Rectal smooth muscle tissue (tissue), 1 donor: ENCODE results near the gene CACNA1B.

Experiments used
- H3K27ac ChIP-seq: one replicate; pipeline ENCODE4 v1.7.0; 2013; ENCODE audit warnings: low read depth, low read length, inconsistent platforms
- H3K27me3 ChIP-seq: one replicate; pipeline ENCODE4 v1.7.0; 2013; ENCODE audit warnings: low read length; ENCODE audit not compliant: control insufficient read depth, insufficient read depth
- H3K36me3 ChIP-seq: one replicate; pipeline ENCODE4 v1.7.0; 2013; ENCODE audit warnings: low read length; ENCODE audit not compliant: control insufficient read depth, insufficient read depth
- H3K4me1 ChIP-seq: one replicate; pipeline ENCODE4 v1.7.0; 2013; ENCODE audit warnings: low read length; ENCODE audit not compliant: control insufficient read depth, insufficient read depth
- H3K4me3 ChIP-seq: one replicate; pipeline ENCODE4 v1.7.0; 2013; ENCODE audit warnings: low read length
- H3K9ac ChIP-seq: one replicate; pipeline ENCODE4 v1.7.0; 2013; ENCODE audit warnings: low read length

Gene CACNA1B

DNA sequence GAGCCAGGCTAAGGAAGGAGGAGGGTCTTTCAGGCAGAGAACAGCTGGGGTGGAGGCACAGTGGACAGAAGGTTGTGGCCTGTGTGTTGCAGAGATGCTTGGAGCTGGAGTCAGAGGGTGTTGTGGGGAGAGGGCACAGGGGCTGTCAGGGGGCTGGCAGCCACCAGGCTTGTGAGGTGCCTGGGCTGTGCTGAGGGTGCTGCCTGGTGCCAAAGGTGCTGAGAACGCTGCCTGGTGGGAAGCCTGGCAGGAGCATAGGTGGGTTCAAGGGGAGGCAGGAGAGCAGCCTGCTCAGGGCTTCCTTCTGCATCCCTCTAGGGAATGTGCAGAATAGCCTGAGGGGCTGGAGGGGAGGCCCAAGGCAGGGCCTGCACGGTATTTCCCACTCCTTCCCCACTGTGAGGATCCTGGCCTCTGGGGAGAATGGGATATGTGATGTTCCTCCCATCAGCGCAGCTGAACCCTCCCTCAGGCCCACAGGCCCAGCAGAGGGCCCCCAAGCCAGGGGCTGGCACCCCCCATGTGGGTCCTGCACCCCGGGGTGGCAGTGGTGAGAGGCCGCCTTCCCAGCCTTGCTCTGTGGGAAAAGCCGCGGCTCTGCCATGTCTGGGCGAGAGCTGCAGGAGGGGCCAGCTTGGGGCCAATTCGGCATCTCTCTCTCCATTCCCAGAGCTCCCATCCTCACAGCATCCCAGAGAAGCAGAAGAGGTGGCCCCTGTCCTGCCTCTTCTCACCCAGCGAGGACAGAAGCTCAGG is 76.3 kb downstream of the CACNA1B start:
- Histone ChIP-seq H3K27ac (no peak overlapping the region), H3K4me3 (no peak overlapping the region), H3K9ac (no peak overlapping the region), H3K27me3 (no peaks in the 10 kb centered on the region), H3K4me1 (no peaks in the 10 kb centered on the region), H3K36me3 (no peaks in the 10 kb centered on the region)

DNA sequence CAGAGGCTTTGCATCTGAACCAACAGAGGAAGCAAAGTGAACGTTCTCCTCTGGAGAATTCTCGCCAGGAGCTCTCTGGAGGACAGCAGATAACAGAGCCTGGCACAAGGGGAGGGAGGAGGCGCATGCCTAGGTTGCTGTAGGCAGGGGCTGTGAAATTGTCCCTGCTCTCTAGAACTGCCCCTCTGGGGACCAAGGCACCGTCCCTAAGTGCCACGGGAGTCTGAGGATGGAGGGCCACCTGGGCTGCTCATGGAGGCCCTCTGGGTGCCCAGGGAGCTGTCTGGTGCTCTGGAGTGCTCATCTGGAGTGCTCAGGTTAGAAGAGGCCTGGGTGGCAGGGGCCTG is 77.6 kb downstream of the CACNA1B start:
- Histone ChIP-seq H3K4me1 (no peaks in the 10 kb centered on the region), H3K27ac (no peak overlapping the region), H3K36me3 (no peaks in the 10 kb centered on the region), H3K4me3 (no peak overlapping the region), H3K27me3 (no peaks in the 10 kb centered on the region), H3K9ac (no peak overlapping the region)

DNA sequence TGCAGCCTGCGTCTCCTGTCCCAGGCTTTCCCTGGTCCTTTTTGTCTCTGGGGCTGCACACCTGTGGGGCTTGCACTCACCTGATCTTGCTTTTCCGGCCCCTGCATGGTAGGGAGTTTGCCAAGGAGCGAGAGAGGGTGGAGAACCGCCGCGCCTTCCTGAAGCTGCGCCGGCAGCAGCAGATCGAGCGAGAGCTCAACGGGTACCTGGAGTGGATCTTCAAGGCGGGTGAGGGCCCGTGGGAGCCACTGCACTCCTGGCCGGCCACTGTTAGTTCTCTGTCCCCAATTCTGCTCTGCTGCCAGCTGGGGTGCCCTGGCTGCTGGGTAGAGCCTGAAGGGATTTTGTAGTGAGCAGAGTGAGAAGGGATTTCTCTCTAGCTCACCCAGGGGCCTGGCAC is 78.0 kb downstream of the CACNA1B start:
- Histone ChIP-seq H3K27me3 (no peaks in the 10 kb centered on the region), H3K9ac (no peak overlapping the region), H3K27ac (no peak overlapping the region), H3K4me3 (no peak overlapping the region), H3K4me1 (no peaks in the 10 kb centered on the region), H3K36me3 (no peaks in the 10 kb centered on the region)

DNA sequence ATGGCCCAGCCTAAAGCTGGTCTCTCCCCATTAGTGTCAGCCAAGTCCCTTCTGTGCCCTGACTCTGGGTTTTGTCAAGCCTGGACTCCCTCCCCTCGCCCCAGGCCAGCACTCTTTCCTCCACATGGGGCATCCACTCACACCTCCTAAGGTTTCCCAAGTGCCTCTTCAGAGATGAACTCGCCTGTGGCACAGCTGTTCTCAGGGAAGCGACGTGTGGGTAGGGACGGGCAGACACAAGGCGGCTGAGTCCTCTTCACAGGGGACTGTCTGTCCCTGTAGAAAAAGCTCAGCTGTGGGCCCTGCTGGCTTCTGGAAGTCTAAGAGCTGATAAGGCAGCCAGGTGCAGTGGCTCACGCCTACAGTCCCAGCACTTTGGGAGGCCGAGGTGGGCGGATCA is 78.5 kb downstream of the CACNA1B start:
- Histone ChIP-seq H3K4me3 (no peak overlapping the region), H3K27me3 (no peaks in the 10 kb centered on the region), H3K36me3 (no peaks in the 10 kb centered on the region), H3K9ac (no peak overlapping the region), H3K4me1 (no peaks in the 10 kb centered on the region), H3K27ac (no peak overlapping the region)

DNA sequence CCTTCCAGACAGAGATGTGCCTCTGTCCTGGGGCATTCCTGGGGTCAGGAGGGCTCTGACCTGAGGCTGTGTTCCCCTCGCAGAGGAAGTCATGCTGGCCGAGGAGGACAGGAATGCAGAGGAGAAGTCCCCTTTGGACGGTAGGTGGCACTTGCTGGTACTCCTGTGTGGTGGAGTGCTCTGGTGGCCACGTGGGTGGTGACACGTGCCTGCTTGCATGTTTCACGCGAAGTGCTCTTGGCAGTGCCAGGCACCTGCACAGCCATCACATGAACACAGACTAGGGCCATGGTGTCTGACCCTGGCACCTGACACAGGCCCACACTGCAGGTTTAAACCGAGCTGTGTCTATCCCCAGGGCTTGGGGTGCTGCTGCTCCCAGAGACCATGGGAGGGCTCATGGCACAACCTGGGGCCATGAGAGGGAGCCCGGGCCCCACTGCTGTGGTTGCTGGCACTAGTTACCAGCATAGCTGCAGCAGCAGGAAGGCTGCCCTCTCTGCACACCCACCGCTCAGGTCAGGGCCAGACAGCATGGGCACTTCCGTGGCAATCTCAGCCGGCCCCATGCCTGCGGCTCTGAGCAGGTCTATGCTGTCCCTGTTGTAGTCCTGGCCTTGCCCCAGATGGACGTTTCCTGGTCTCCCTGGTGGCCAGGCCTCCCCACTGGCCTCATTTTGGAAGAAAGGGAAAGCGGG is 79.3 kb downstream of the CACNA1B start:
- Histone ChIP-seq H3K27ac (no peak overlapping the region), H3K9ac (no peak overlapping the region), H3K4me3 (no peak overlapping the region), H3K4me1 (no peaks in the 10 kb centered on the region), H3K36me3 (no peaks in the 10 kb centered on the region), H3K27me3 (no peaks in the 10 kb centered on the region)

DNA sequence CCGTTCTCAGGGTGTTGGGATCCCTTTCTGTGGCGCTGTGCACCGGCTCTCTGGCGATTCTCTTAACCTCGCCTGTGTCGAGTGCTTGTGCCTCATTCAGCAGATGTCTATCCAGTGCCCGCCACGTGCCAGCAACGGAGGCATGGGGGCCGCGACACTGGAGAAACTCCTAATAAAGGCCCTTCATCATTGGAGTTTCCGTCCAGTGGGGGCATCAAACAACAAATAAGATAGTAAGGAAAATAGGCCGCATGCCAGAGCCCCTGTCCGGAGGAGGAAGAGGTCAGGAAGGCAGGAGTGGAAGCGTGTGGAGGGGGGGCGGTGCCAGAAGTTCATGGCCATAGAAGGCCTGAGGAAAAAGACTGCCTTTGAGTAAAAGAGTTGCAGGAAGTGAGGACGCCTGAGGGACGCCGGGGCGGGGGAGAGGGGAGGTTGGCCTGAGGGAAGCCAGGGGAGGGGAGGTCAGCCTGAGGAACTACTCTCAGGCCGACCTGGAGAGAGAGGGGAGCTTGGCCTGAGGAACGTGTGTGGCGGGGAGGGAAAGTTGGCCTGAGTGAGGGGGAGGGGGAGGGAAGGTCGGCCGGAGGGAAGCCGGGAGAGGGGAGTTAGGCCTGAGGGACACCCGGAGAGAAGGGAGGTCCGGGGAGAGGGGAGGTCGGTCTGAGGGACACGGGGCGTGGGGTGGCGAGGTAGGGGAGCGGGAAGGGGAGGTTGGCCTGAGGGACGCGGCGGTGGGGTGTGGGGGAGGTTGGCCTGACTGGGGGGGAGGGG is 82.2 kb downstream of the CACNA1B start:
- no peak overlapping the region for H3K27ac ChIP-seq
- H3K4me3 ChIP-seq: no peak overlapping the region
- no peaks in the 10 kb centered on the region for H3K36me3 ChIP-seq
- no peaks in the 10 kb centered on the region for H3K27me3 ChIP-seq
- no peaks in the 10 kb centered on the region for H3K4me1 ChIP-seq
- H3K9ac ChIP-seq: no peak overlapping the region

DNA sequence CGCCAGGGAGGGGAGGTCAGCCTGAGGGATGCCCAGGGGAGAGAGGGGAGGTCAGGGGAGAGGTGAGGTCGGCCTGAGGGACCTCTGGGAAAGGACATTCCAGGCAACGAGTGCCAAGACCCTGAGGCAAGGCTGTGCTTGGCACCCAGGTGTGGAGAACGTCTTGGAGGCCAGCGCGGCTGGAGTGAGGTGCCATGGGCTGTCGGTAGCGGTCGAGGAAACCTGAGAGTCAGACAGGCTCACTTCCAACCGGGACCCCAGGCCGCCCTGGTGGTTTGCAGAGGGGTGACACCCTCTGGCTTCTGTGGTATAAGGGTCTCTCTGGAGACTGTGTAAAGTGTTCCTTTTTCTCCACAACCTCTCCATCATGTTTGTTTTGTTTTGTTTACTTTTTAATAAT is 82.9 kb downstream of the CACNA1B start:
- H3K36me3 ChIP-seq: no peaks in the 10 kb centered on the region
- no peak overlapping the region for H3K27ac ChIP-seq
- H3K9ac ChIP-seq: no peak overlapping the region
- no peak overlapping the region for H3K4me3 ChIP-seq
- no peaks in the 10 kb centered on the region for H3K27me3 ChIP-seq
- H3K4me1 ChIP-seq: no peaks in the 10 kb centered on the region

DNA sequence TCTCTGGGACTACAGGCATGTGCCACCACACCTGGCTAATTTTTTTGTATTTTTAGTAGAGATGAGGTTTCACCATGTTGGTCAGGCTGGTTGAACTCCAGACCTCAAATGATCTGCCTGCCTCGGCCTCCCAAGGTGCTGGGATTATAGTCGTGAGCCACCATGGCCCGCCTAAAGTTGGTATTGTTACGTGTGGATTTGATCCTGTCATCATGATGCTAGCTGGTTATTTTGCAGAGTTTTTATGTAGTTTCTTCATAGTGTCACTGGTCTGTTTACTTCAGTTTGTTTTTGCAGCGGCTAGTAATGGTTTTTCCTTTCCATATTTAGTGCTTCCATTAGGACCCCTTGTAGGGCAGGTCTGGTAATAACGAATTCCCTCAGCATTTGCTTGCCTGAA is 85.9 kb downstream of the CACNA1B start:
- Histone ChIP-seq H3K4me1 (no peaks in the 10 kb centered on the region), H3K36me3 (no peaks in the 10 kb centered on the region), H3K27ac (no peak overlapping the region), H3K9ac (no peak overlapping the region), H3K27me3 (no peaks in the 10 kb centered on the region), H3K4me3 (no peak overlapping the region)

DNA sequence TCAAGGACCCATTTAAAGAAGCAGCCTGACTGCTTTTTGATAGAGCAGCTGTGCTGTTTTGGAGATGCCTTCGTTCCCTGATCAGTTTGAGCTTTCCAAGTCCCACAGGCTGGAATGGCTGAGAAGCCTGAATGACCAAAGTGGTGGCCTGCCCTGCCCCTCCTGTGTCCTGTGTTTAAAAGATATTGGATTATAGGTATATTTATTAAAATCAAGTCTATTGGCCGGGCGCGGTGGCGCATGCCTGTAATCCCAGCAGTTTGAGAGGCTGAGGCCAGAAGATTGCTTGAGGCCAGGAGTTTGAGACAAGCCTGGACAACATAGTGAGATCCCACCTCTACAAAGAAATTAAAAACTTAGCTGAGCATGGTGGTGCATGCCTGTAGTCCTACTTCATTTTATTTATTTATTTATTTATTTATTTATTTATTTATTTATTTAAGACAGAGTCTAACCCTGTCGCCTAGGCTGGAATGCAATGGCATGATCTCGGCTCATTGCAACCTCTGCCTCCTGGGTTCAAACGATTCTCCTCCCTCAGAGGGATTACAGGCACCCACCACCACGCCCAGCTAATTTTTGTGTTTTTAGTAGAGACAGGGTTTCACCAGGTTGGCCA is 87.7 kb downstream of the CACNA1B start:
- Histone ChIP-seq H3K4me3 (no peak overlapping the region), H3K9ac (no peak overlapping the region), H3K27me3 (peaks cover 2% of the 10 kb centered on the region), H3K4me1 (no peaks in the 10 kb centered on the region), H3K27ac (no peak overlapping the region), H3K36me3 (no peaks in the 10 kb centered on the region)

DNA sequence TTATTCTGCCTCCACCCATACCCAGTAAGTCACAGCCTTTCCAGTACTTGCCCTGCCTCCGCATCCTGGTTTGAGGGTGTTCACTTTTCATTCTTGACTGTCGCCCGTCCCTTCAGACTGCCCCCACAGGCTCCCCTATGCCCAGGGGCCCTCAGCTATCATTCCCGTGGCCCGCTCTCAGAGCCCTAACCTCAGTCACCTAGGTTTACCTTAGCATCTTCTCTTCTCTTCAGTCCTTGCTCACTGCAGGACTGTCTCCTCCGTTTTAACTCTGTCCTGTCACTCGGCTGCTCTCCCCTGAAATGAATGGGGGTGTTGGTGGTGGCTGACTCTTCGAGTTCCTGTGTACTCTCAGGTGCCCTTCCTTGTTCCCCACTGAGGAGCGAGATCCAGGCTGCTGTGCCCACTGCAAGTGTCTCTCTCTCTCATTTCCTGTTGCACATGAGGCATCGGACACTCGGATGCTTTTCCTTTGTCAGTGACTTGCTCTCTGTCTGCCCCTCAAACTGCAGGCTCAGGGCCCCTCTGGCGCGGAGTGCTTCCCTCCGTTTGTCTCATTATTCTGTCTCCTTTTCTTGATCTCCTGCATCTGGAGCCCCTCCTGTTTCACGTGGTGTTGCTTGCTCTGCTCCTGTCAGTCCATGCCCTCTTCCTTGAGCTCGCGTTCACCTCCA is 89.8 kb downstream of the CACNA1B start:
- no peak overlapping the region for H3K4me3 ChIP-seq

DNA sequence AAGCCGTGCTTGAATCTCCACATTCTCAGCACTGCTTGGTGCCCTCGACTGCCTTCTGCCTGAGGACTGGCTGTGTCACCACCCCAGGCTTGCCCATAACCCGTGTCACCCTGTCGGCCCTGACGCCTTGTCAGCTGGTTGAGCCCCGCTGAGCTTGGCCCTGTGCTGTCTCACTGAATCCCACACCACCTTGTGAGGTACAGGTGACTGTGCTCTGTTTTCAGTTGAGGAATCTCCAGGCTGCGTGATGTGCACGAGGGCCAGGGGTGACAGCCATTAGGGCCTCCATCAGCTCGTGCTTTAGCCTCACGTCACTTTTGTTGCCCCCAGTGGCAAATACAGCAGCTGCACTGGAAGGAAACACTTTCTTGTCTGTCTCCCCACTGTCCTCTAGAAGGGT is 90.7 kb downstream of the CACNA1B start:
- no peaks in the 10 kb centered on the region for H3K36me3 ChIP-seq
- no peaks in the 10 kb centered on the region for H3K4me1 ChIP-seq
- H3K27ac ChIP-seq: no peak overlapping the region
- H3K27me3 ChIP-seq: peaks cover 5% of the 10 kb centered on the region
- no peak overlapping the region for H3K4me3 ChIP-seq
- H3K9ac ChIP-seq: no peak overlapping the region

More for the DNA sequence above, 89.8 kb downstream of the CACNA1B start:
- peaks cover 5% of the 10 kb centered on the region for H3K27me3 ChIP-seq
- no peaks in the 10 kb centered on the region for H3K4me1 ChIP-seq
- H3K27ac ChIP-seq: no peak overlapping the region
- H3K9ac ChIP-seq: no peak overlapping the region
- no peaks in the 10 kb centered on the region for H3K36me3 ChIP-seq

DNA sequence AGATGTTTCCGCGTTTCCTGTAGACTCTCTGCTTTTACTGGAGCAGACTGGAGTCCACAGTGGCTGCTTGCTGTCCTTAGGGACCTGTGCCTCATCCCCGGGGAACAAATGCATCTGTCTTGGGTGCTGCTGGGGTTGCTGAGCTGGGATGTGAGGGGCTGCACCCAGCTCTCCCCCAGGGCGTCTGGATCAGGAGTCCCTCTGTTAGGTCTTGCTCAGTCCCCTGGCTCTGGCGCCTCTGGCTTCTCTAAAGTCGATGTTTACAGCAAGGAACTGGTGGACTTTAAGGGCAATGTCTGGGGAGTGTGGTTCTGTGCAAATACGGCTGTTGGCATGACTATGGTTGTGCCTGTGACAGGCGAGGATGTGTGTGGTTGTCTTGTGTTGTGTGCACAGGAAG is 91.4 kb downstream of the CACNA1B start:
- Histone ChIP-seq H3K9ac (no peak overlapping the region), H3K27me3 (peaks cover 5% of the 10 kb centered on the region)

More for the DNA sequence above, 91.4 kb downstream of the CACNA1B start:
- H3K4me1 ChIP-seq: no peaks in the 10 kb centered on the region
- H3K36me3 ChIP-seq: no peaks in the 10 kb centered on the region
- no peak overlapping the region for H3K4me3 ChIP-seq
- no peak overlapping the region for H3K27ac ChIP-seq
